Keratinocyte (primary cell): ENCODE data around the gene MARCHF10.

Experiments used
- CTCF ChIP-seq, 3 experiments: IDR thresholded peaks in 1 of 3; conservative IDR thresholded peaks in 1 of 3; optimal IDR thresholded peaks in 1 of 3; 2 replicates in 2 of 3; 3 replicates in 1 of 3; pipeline versions ENCODE3 to v1.5.1; 2011; ENCODE audit warnings: low read length in 3 of 3, mild to moderate bottlenecking in 3 of 3, moderate library complexity in 2 of 3, control low read depth in 1 of 3, inconsistent platforms in 1 of 3; ENCODE audit not compliant: insufficient read depth in 2 of 3; ENCODE audit errors: extremely low read depth in 1 of 3
- EZH2 ChIP-seq: IDR thresholded peaks from one replicate; pipeline ENCODE4 v1.6.1; 2012; ENCODE audit warnings: inconsistent platforms, mild to moderate bottlenecking, low read length, moderate library complexity

GRCh38 chr17:62782730-62783270 is 25.3 kb downstream of the MARCHF10 start:
- TF ChIP-seq EZH2 (no peak), CTCF (optimal IDR thresholded peaks at IDR 0.05 in 1 of 3, IDR thresholded peaks at IDR 0.05 in 1 of 3, conservative IDR thresholded peaks at IDR 0.05 in 1 of 3; ENCODE audit: extremely low read depth in 1 of 3, insufficient read depth in 2 of 3, low read length in 3 of 3) (no peak)
